Upper lobe of left lung (tissue), 6 donors: ENCODE results near the gene KRR1. TPM values are rescaled to one million over a fixed set of nuclear protein-coding genes. Genes with fewer than 3 reads are reported as not detected.

Experiments used
- ATAC-seq, 2 donors: fragments of 200-7000 bp; cut with Tn5 transposase; one replicate each; pipeline ENCODE4 v1.9.1; 2022; ENCODE audit warnings: mild to moderate bottlenecking in 2 of 2, moderate library complexity in 2 of 2; ENCODE audit not compliant: low FRiP score in 2 of 2
- DNase-seq, 2 donors: peaks; one replicate each; pipeline ENCODE4 v3.0.0-alpha.2; 2019 to 2020
- H3K27ac ChIP-seq, 4 donors: fragments of 200-600 bp; sonication (generic); one replicate each; pipeline ENCODE4 v1.5.1; 2016 to 2019
- H3K27me3 ChIP-seq, 4 donors: fragments of 200-600 bp; sonication (generic); one replicate each; pipeline ENCODE4 v1.5.1; 2017 to 2019
- H3K36me3 ChIP-seq, 4 donors: fragments of 200-600 bp; sonication (generic); one replicate each; pipeline ENCODE4 v1.5.1; 2016 to 2019
- H3K4me1 ChIP-seq, 4 donors: fragments of 200-600 bp; sonication (generic); one replicate each; pipeline ENCODE4 v1.5.1; 2018 to 2019
- H3K4me3 ChIP-seq, 4 donors: fragments of 200-600 bp; sonication (generic); one replicate each; pipeline ENCODE4 v1.5.1; 2017 to 2019; ENCODE audit warnings: mild to moderate bottlenecking in 2 of 4, moderate library complexity in 1 of 4
- H3K9me3 ChIP-seq, 4 donors: fragments of 200-600 bp; sonication (generic); one replicate each; pipeline ENCODE4 v1.5.1; 2018 to 2019
- EP300 ChIP-seq, 4 donors: sonication (generic); formaldehyde crosslinking; IDR thresholded peaks; one replicate each; pipeline ENCODE4 v1.5.1; 2017; ENCODE audit warnings: antibody characterized with exemption in 4 of 4, control low read depth in 2 of 4
- POLR2A ChIP-seq, 4 donors: fragments of 450-650 bp; IDR thresholded peaks; one replicate each; pipeline ENCODE4 v1.5.1; 2016 to 2017; ENCODE audit warnings: antibody characterized with exemption in 4 of 4, mild to moderate bottlenecking in 2 of 4
- POLR2AphosphoS5 ChIP-seq, 2 donors: sonication (generic); formaldehyde crosslinking; IDR thresholded peaks; one replicate each; pipeline ENCODE4 v1.5.1; 2017; ENCODE audit warnings: antibody characterized with exemption in 2 of 2
- WGBS, 2 donors: methylation state at CpG; one replicate each; pipeline ENCODE4 v1.1.5; 2017 to 2018; 5-methylcytosine and 5-hydroxymethylcytosine counted together
- total RNA-seq, 6 donors: library from RNA; depleted of rRNA in 4 of 6; stranded (reverse); fragments of >200 nt in 4 of 6; gene quantifications; one replicate each; pipeline versions ENCODE4 v1.1.0 to v1.2.1, GENCODE V29; 2016 to 2021
- TF ChIP-seq, protein P1 (sequence below), 6 experiments: fragments of 450-650 bp in 4 of 6; fragments of 200-600 bp in 2 of 6; sonication (generic) in 2 of 6; IDR thresholded peaks; one replicate each; pipeline ENCODE4 v1.5.1; 2016 to 2019; ENCODE audit warnings: antibody characterized with exemption in 6 of 6
- donor health status: DM: no; HTN: no; CAD: no; lungs with moderate emphysema.
- donor health status: DM: no; HTN: yes; CAD: no; lungs with severe emphysema.

The KRR1 gene
- total RNA-seq, 6 donors from 2014 or later: 24.5 to 44.6 (median 35.7) TPM

DNA sequence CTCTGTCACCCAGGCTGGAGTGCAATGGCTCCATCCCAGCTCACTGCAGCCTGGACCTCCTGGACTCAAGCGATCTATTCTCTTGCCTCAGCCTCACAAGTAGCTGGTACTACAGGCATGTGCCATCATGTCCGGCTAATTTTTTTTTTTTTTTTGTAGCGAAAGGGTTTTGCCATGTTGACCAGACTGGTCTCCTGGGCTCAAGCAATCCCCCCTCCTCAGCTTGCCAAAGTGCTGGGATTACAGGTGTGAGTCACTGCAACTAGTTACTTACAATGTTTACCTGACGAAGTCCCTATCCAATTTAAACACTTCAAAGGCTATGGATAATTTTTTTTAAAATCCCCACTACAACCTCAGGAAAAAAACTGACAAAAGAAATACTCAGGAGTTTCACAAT is 1.8 kb downstream of the KRR1 start:
- Histone ChIP-seq H3K4me3 (no peak overlapping the region), H3K4me1 (peaks cover 13 to 20% (median 16%) of the 10 kb centered on the region in 4 donors), H3K36me3 (peaks cover 0 to 32% (median 6%) of the 10 kb centered on the region in 4 donors), H3K27ac (no peak overlapping the region), H3K27me3 (no peaks in the 10 kb centered on the region), H3K9me3 (no peaks in the 10 kb centered on the region)
- DNase-seq (no peak), ATAC-seq (no peak)
- TF ChIP-seq POLR2AphosphoS5 (IDR thresholded peaks at IDR 0.05) (no peak), POLR2A (IDR thresholded peaks at IDR 0.05) (no peak), EP300 (IDR thresholded peaks at IDR 0.05) (no peak)
- TF ChIP-seq, protein P1, sequence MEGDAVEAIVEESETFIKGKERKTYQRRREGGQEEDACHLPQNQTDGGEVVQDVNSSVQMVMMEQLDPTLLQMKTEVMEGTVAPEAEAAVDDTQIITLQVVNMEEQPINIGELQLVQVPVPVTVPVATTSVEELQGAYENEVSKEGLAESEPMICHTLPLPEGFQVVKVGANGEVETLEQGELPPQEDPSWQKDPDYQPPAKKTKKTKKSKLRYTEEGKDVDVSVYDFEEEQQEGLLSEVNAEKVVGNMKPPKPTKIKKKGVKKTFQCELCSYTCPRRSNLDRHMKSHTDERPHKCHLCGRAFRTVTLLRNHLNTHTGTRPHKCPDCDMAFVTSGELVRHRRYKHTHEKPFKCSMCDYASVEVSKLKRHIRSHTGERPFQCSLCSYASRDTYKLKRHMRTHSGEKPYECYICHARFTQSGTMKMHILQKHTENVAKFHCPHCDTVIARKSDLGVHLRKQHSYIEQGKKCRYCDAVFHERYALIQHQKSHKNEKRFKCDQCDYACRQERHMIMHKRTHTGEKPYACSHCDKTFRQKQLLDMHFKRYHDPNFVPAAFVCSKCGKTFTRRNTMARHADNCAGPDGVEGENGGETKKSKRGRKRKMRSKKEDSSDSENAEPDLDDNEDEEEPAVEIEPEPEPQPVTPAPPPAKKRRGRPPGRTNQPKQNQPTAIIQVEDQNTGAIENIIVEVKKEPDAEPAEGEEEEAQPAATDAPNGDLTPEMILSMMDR (IDR thresholded peaks at IDR 0.05): no peak
- 66 to 73% methylated on average over 4 of the region's 4 CpGs for WGBS, 2 donors

DNA sequence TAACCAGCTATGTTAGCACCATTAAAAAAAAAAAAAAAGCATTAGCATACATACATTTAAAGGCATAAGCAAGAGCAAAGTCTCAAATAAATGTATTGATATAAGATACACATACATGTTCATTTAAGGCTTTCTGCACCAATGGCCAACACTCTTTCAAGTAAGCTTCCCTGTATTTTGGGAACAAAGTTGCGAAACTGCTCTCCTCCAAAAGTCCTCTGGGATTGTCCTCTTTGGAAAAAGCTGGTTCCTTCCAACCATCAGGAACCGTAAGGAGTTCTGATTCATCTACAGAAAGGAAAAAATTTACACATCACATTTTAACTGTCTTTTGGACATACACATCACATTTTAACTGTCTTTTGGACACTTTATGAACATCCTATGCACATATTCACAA is 3.2 kb downstream of the KRR1 start:
- Histone ChIP-seq H3K27ac (no peak overlapping the region), H3K4me1 (peaks cover 13 to 20% (median 16%) of the 10 kb centered on the region in 4 donors), H3K9me3 (no peaks in the 10 kb centered on the region), H3K27me3 (no peaks in the 10 kb centered on the region), H3K36me3 (peaks cover 5 to 46% (median 10%) of the 10 kb centered on the region in 4 donors), H3K4me3 (no peak overlapping the region)
- TF ChIP-seq POLR2A (IDR thresholded peaks at IDR 0.05): no peak
- TF ChIP-seq POLR2AphosphoS5 (IDR thresholded peaks at IDR 0.05): no peak
- TF ChIP-seq EP300 (IDR thresholded peaks at IDR 0.05): no peak
- TF ChIP-seq, protein P1 (IDR thresholded peaks at IDR 0.05): no peak
- ATAC-seq (no peak), DNase-seq (no peak)
- 80 to 83% methylated on average over 2 of the region's 2 CpGs for WGBS, 2 donors

DNA sequence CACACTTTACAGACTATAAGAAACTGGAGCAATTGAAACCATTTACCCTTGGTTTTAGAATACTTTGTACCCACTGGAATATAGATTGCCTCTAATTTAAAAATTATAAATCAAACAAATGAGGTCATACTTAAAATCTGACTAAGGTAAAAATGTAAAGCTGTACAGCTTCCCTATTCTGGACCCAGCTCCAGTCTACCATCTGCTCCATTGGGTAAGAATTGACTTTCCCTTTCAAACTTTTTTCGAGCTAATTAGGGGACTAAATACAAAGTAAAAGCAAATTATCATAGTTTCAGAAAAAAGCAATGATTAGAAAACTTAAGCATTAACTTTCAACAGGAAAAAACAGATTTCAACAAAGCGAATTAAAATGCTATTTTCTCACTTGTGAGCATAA is 4.3 kb downstream of the KRR1 start:
- H3K27me3 ChIP-seq: no peaks in the 10 kb centered on the region
- peaks cover 13 to 19% (median 16%) of the 10 kb centered on the region in 4 donors for H3K4me1 ChIP-seq
- ATAC-seq: no peak
- peaks cover 11 to 57% (median 18%) of the 10 kb centered on the region in 4 donors for H3K36me3 ChIP-seq
- TF ChIP-seq POLR2A (IDR thresholded peaks at IDR 0.05) (no peak), EP300 (IDR thresholded peaks at IDR 0.05) (no peak), POLR2AphosphoS5 (IDR thresholded peaks at IDR 0.05) (no peak)
- TF ChIP-seq, protein P1 (IDR thresholded peaks at IDR 0.05): no peak
- no peak overlapping the region for H3K27ac ChIP-seq
- WGBS, 2 donors: 85 to 87% methylated on average over 2 of the region's 2 CpGs
- H3K9me3 ChIP-seq: no peaks in the 10 kb centered on the region
- no peak for DNase-seq
- H3K4me3 ChIP-seq: no peak overlapping the region

DNA sequence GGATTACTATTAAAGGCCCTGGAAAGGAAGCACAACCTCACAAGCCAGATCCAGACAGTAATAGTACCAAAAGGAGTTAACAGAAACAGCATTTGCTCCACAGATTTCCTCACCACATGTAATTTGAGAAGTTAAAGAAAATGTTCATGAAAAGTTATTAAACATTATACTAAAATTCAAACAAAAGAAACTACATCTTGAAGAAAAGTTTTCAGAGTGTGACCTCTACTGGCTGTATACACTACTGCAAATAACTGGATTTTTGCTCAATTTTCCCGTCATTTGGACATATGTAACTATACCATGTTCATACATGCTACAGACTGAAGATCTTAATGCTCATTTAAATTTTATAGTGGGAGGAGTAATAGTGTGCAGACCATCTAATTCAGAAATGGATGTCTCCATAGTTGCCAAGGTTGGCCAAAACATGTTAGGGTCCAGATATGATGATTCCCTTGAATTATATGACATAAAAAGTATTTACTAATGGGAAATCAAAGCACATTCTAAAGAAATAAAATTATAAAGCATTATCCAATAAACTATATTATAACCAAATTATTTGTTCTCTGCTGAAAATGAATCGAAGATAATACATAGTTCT is 5.6 kb downstream of the KRR1 start:
- no peak for DNase-seq
- Histone ChIP-seq H3K4me3 (no peak overlapping the region), H3K9me3 (no peaks in the 10 kb centered on the region), H3K27me3 (no peaks in the 10 kb centered on the region), H3K36me3 (peaks cover 18 to 70% (median 27%) of the 10 kb centered on the region in 4 donors), H3K27ac (no peak overlapping the region), H3K4me1 (peaks cover 13 to 15% (median 14%) of the 10 kb centered on the region in 4 donors)
- 75% methylated on average over 2 of the region's 2 CpGs for WGBS, 2 donors
- TF ChIP-seq, protein P1 (IDR thresholded peaks at IDR 0.05): peak in 5 of 6 experiments; percentile 14 to 44 (median 35)
- TF ChIP-seq POLR2AphosphoS5 (IDR thresholded peaks at IDR 0.05): no peak
- TF ChIP-seq EP300 (IDR thresholded peaks at IDR 0.05): no peak
- TF ChIP-seq POLR2A (IDR thresholded peaks at IDR 0.05): no peak
- no peak for ATAC-seq

DNA sequence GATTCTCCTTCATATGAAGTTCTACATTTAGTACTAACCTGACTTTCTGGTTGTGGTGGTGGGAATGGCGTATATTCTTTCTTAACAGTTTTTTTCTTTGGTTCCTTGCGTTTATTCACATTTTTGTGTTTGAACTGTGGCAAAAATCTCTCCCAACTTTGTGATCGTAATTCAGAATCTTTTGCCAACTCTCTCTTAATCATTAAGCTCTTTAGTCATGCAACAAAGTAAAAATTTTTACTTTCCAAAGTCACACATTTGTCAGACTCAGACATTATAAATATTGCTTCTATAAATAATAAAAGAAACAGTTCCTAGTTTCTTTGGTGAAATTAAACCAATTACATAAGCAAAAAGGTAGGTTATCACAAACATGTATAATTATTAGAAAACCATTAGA is 7.5 kb downstream of the KRR1 start:
- Histone ChIP-seq H3K27me3 (no peaks in the 10 kb centered on the region), H3K4me1 (no peaks in the 10 kb centered on the region), H3K36me3 (peaks cover 18 to 89% (median 36%) of the 10 kb centered on the region in 4 donors), H3K27ac (no peak overlapping the region), H3K9me3 (no peaks in the 10 kb centered on the region), H3K4me3 (no peak overlapping the region)
- no peak for TF ChIP-seq POLR2AphosphoS5 (IDR thresholded peaks at IDR 0.05)
- TF ChIP-seq, protein P1 (IDR thresholded peaks at IDR 0.05): no peak
- no peak for TF ChIP-seq POLR2A (IDR thresholded peaks at IDR 0.05)
- no peak for TF ChIP-seq EP300 (IDR thresholded peaks at IDR 0.05)
- DNase-seq: no peak
- 87 to 94% methylated on average over 3 of the region's 3 CpGs for WGBS, 2 donors
- ATAC-seq: no peak
